HFFc6 (cell line): ENCODE data around the gene C1orf21. TPM values are rescaled to one million over a fixed set of nuclear protein-coding genes. Genes with fewer than 3 reads are reported as not detected.

Source experiments
- DNase-seq: peaks from one replicate; pipeline ENCODE4 v3.0.0-alpha.2; 2018
- H3K27ac Mint-ChIP-seq: 2 replicates; pipeline ENCODE4 v1.8.0; 2020; ENCODE audit warnings: mild to moderate bottlenecking, mixed read lengths
- H3K27me3 Mint-ChIP-seq: 2 replicates; pipeline ENCODE4 v1.8.0; 2021; ENCODE audit warnings: mild to moderate bottlenecking, moderate library complexity, mixed read lengths; ENCODE audit not compliant: insufficient read depth
- H3K36me3 Mint-ChIP-seq: 2 replicates; pipeline ENCODE4 v1.8.0; 2021; ENCODE audit warnings: low read depth, mixed read lengths
- H3K4me1 Mint-ChIP-seq: 2 replicates; pipeline ENCODE4 v1.8.0; 2020; ENCODE audit warnings: low read depth, mixed read lengths
- H3K4me3 Mint-ChIP-seq: 2 replicates; pipeline ENCODE4 v1.8.0; 2020; ENCODE audit warnings: mild to moderate bottlenecking, moderate library complexity, mixed read lengths
- H3K9me3 Mint-ChIP-seq: 2 replicates; pipeline ENCODE4 v1.8.0; 2020; ENCODE audit warnings: mild to moderate bottlenecking, mixed read lengths
- CTCF ChIP-seq: fragments of 200-600 bp; sonication (generic); IDR thresholded peaks from 2 replicates; pipeline ENCODE4 v1.5.0; 2021; ENCODE audit warnings: antibody characterized with exemption, mild to moderate bottlenecking
- total RNA-seq, 6 experiments: library from RNA; stranded (reverse); fragmentation: NEBNext Ultra II Directional; extraction: Animal tissue kit (Norgen Biotek cat#: 25700); gene quantifications; 2 replicates in 1 of 6; 3 replicates in 5 of 6; pipeline ENCODE4 v1.2.3, GENCODE V29; 2021

The C1orf21 gene
- total RNA-seq, 6 experiments from 2014 or later = 4.0 to 10.2 (median 8.5) TPM

- H3K9me3 Mint-ChIP-seq = no peaks in the 10 kb centered on the region
- no peak overlapping the region for H3K27ac Mint-ChIP-seq
- no peak for DNase-seq
- no peaks in the 10 kb centered on the region; the same call in none of the 2 replicates for H3K27me3 Mint-ChIP-seq
- no peak for TF ChIP-seq CTCF
- H3K4me1 Mint-ChIP-seq = peaks cover 24% of the 10 kb centered on the region
- no peak overlapping the region for H3K4me3 Mint-ChIP-seq
- no peaks in the 10 kb centered on the region for H3K36me3 Mint-ChIP-seq
Observed at GRCh38 chr1:184621260-184621659, 234.4 kb downstream of the C1orf21 start.

GRCh38 chr1:184622136-184622823 lies 235.5 kb downstream of the C1orf21 start:
- no peaks in the 10 kb centered on the region; the same call in none of the 2 replicates for H3K27me3 Mint-ChIP-seq
- DNase-seq = peak; percentile 58
- H3K27ac Mint-ChIP-seq = peak overlapping the region; percentile 17
- TF ChIP-seq CTCF = 0 out of 2 replicates have a peak, but pooled peaks have one; percentile 6
- H3K4me1 Mint-ChIP-seq = peaks cover 24% of the 10 kb centered on the region
- no peaks in the 10 kb centered on the region for H3K36me3 Mint-ChIP-seq
- no peaks in the 10 kb centered on the region for H3K9me3 Mint-ChIP-seq
- no peak overlapping the region for H3K4me3 Mint-ChIP-seq

GRCh38 chr1:184623404-184623803 lies 236.6 kb downstream of the C1orf21 start:
- Mint-ChIP-seq H3K27ac (no peak overlapping the region), H3K4me1 (peaks cover 24% of the 10 kb centered on the region), H3K4me3 (no peak overlapping the region), H3K9me3 (no peaks in the 10 kb centered on the region), H3K36me3 (no peaks in the 10 kb centered on the region), H3K27me3 (no peaks in the 10 kb centered on the region; the same call in 1 of the 2 replicates)
- no peak for TF ChIP-seq CTCF
- DNase-seq = no peak

GRCh38 chr1:184624051-184624450 lies 237.2 kb downstream of the C1orf21 start:
- H3K4me3 Mint-ChIP-seq = no peak overlapping the region
- no peaks in the 10 kb centered on the region for H3K9me3 Mint-ChIP-seq
- no peak overlapping the region for H3K27ac Mint-ChIP-seq
- no peaks in the 10 kb centered on the region; the same call in 1 of the 2 replicates for H3K27me3 Mint-ChIP-seq
- peaks cover 24% of the 10 kb centered on the region for H3K4me1 Mint-ChIP-seq
- DNase-seq = no peak
- no peak for TF ChIP-seq CTCF
- H3K36me3 Mint-ChIP-seq = no peaks in the 10 kb centered on the region

GRCh38 chr1:184624626-184625025 lies 237.8 kb downstream of the C1orf21 start:
- no peak for DNase-seq
- Mint-ChIP-seq H3K9me3 (no peaks in the 10 kb centered on the region), H3K4me1 (peaks cover 24% of the 10 kb centered on the region), H3K27me3 (no peaks in the 10 kb centered on the region; the same call in none of the 2 replicates), H3K36me3 (no peaks in the 10 kb centered on the region), H3K4me3 (no peak overlapping the region), H3K27ac (no peak overlapping the region)
- TF ChIP-seq CTCF = no peak
